NCI-H1436 (cell line): Measurements from ENCODE around the gene ANGEL1.

Source experiments
- DNase-seq: peaks from one replicate; lab custom pipeline; 2025; lab: John Stamatoyannopoulos, UW

ANGEL1 gene

DNA sequence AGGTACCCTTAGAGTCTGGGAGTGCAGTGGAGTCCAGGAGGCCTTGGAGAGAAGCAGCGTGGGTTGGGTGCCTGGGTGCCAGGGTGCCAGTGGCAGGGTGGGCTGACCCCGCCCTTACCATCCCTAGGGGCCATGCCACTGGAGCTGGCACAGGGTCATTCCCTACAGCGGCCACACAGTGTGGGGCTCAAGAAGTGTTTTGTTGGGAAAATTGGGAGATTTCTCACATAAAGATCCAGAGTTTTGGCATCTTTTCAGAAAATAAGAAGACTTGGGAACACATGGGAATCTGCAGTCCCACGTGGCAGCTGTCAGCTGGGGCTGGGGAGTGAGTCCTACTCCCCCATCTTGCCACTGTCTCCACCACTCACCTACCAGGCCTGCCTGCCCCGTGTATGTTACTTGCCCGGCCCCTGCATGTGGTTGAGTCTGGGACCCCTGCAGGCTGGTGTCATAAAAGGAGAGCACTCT lies 47.2 kb downstream of the ANGEL1 start:
- no peak for DNase-seq

- no peak for DNase-seq
Observed at GRCh38 chr14:76763096-76764041, 49.3 kb downstream of the ANGEL1 start.

DNA sequence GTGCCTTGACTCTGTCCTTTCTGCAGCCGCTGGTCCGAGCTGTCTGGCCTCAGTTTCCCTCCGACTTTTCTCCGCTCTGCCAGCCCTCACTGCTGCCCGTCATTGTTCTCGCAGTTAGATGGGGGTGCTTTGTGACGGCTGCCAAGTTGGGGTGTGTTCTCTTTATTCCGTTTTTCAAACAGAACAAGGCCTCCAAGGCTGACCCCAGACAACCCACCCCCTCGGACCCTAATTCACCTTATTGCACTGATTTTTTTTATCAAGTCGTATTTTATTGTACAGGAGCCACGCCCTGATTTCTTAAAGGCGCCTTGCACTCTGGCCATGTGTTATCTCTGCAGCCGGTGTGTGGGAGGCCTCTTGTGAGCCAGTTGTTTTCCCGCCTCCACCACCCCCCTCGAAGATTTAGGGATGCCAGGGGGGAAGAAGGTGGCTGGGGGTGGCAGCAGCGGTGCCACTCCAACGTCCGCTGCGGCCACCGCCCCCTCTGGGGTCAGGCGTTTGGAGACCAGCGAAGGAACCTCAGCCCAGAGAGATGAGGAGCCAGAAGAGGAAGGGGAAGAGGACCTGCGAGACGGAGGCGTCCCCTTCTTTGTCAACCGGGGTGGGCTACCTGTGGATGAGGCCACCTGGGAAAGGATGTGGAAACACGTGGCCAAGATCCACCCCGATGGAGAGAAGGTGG lies 50.1 kb downstream of the ANGEL1 start:
- no peak for DNase-seq

- no peak for DNase-seq
Observed at GRCh38 chr14:76761960-76762410, 50.7 kb downstream of the ANGEL1 start.

DNA sequence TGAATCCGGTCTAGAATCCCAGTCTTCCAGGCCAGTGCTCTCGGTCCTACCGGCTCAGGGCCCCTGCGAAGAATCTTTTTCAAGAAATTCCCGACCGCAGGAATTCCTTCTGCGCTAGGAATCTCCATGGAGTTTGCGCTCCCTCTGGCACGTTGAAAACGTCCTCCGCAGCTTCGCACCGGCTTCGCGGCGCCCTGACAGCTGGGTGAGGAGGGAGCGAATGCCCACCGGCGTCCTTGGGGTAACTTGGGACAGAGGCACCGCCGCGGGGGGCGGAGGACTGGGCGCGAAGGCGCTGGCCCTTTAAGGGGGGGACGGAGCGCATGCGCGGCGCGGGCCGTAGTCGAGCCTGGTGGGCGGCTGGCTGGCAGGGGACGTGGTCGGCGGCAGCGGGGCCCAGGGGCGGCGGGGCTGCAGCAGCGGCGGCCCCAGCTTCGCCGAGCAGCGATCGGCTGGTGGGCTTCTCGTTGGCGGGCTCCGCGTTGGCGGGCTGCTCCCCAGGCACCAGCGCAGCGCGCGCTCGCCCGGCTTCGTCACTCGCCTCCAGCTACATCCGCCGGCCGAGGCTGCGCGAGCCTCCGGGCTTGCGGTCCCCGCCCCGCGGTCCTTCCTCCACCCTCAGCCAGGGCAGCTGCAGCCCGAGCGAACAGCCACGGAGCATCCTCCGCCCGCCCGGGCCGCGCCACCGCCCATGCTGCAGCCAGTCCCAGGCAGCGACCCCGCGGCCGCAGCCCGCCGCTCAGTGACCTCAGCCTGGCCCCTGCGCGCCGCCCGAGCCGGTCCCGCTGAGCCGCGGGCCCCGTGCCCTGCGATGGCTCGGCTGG lies 51.3 kb downstream of the ANGEL1 start, which contains the start of gene VASH1:
TSS of gene VASH1 (plus strand) at position 333 of the 824 bp plus-strand sequence. CDS start 1,354 bp downstream, outside the sequence.
- peak; percentile 38 for DNase-seq

GRCh38 chr14:76760331-76761135 lies 52.1 kb downstream of the ANGEL1 start:
- no peak for DNase-seq

DNA sequence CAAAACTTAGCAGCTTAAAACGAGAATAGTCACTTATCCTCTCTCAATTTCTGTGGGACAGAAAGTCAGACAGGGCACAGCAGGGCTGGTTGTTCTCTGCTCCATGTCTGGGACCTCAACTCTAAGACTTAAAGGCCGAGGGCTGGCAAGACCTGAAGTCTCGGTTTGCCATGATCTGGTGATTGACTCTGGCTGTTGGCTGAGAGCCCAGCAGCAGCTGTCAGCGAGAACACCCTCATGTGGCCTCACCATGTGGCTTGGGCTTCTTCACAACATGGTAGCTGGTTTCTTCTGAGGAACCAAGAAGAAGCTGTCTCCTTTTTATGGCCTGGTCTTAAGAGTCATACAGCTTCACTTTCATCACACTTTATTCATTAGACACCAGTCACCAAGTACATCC lies 53.1 kb downstream of the ANGEL1 start:
- no peak for DNase-seq

- no peak for DNase-seq
Observed at GRCh38 chr14:76756371-76756750, 56.3 kb downstream of the ANGEL1 start.

- DNase-seq: no peak
Observed at GRCh38 chr14:76755610-76756370, 56.9 kb downstream of the ANGEL1 start.

DNA sequence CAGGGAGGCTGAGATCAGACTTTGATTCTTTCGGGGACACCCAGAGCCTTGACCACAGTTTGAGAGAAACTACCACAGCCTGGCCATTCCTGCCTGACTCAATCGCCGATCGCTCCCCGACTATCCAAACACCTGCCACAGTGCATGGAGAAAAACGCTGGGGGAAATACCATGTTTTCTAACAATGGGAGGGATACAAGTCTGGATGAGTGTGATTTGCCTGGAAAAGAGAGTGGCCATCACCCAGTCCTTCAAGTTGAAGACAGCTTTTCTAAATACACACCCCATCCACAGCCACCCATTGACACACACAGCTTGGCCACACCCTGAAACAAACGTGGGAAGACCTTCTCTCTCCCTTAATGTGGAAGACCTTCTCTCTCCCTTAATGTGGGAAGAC lies 58.1 kb downstream of the ANGEL1 start:
- DNase-seq: no peak

DNA sequence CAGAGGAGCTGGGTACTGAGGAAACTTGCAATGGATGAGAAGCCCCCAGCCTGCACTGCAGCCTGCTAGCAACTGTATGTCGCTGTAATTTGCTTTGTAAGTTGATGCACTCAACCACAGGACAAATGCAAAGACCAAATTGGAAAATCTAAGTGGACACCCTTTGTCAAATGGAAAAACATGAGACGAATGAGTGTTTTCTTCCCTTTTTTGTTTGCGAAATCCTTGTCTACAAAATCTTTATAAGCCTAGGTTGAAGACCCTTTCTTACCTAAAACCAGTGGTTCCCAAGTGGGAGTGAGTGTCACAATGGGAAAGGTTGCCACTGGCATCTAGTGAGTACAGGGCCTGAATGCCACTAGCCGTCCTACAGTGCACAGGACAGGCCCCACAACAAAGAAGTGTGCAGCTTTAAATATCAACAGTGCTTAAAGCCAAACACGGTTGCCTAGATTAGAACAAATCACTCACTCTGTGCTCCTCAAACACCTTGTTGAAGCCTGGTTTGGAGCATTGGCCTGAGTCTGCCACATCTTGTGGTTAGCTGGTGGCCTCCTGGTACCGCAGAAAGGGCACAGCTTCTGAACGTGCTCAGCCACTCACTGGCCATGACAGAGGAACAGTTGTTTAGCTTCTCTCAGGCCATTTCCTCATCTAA lies 59.0 kb downstream of the ANGEL1 start:
- DNase-seq: no peak

GRCh38 chr14:76752744-76753143 lies 59.9 kb downstream of the ANGEL1 start:
- no peak for DNase-seq

- DNase-seq: no peak
Observed at GRCh38 chr14:76742966-76743365, 69.7 kb downstream of the ANGEL1 start.

- no peak for DNase-seq
Observed at GRCh38 chr14:76742185-76742584, 70.5 kb downstream of the ANGEL1 start.

DNA sequence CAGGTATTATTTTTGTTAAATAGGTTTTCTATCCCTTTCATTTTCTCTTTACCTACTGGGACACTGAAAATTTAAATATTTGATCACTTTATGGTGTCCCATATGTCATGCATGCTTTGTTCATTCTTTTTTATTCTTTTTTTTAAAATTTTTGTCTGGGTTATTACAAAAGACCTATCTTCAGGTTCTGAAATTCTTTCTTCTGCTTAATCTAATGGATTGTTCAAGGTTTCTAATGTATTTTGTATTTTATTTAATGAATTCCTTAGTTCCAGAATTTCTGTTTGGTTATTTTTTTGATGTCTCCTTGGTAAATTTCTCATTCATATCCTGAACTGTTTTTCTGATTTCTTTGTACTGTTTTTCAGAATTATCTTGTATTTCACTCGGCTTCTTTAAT lies 71.6 kb downstream of the ANGEL1 start:
- no peak for DNase-seq
